Stomach (tissue), 9 donors: ENCODE results near the gene CHRNB4. TPM values are rescaled to one million over a fixed set of nuclear protein-coding genes. Genes with fewer than 3 reads are reported as not detected.
"Not testable (repeated sequence)": the region's sequence is repeated elsewhere in the genome, so short reads cannot be mapped to it uniquely, and the experiment has no call there.

Experiments
- DNase-seq, 2 donors: peaks; one replicate each; pipeline versions ENCODE4 v3.0.0 to v3.0.0-alpha.2; 2013 to 2019
- H3K27ac ChIP-seq, 5 donors: fragments of 200-600 bp in 4 of 5; sonication (generic) in 4 of 5; one replicate each; pipeline ENCODE4 v1.5.1; 2013 to 2019; ENCODE audit warnings: mild to moderate bottlenecking in 1 of 5, moderate library complexity in 1 of 5
- H3K27me3 ChIP-seq, 3 donors: fragments of 200-600 bp; sonication (generic); one replicate each; pipeline ENCODE4 v1.5.1; 2017 to 2019; ENCODE audit warnings: mixed run types in 1 of 3
- H3K36me3 ChIP-seq, 4 donors: fragments of 200-600 bp; sonication (generic); 1 replicate in 3 of 4; 2 replicates in 1 of 4; pipeline ENCODE4 v1.5.1; 2016 to 2019
- H3K4me1 ChIP-seq, 4 donors: fragments of 200-600 bp; sonication (generic); one replicate each; pipeline ENCODE4 v1.5.1; 2016 to 2019
- H3K4me3 ChIP-seq, 4 donors: fragments of 200-600 bp; sonication (generic) in 3 of 4; one replicate each; pipeline ENCODE4 v1.5.1; 2016 to 2019; ENCODE audit warnings: mild to moderate bottlenecking in 1 of 4
- H3K9me3 ChIP-seq, 4 donors: fragments of 200-600 bp; sonication (generic); one replicate each; pipeline ENCODE4 v1.5.1; 2016 to 2019
- EP300 ChIP-seq: sonication (generic); formaldehyde crosslinking; IDR thresholded peaks from one replicate; pipeline ENCODE4 v1.6.1; 2017; ENCODE audit warnings: antibody characterized with exemption
- POLR2A ChIP-seq, 4 donors: fragments of 450-650 bp; IDR thresholded peaks; one replicate each; pipeline ENCODE4 v1.6.1; 2016; ENCODE audit warnings: antibody characterized with exemption in 4 of 4, control low read depth in 2 of 4, mild to moderate bottlenecking in 1 of 4, moderate library complexity in 1 of 4
- POLR2AphosphoS5 ChIP-seq, 3 donors: sonication (generic); formaldehyde crosslinking; IDR thresholded peaks; one replicate each; pipeline ENCODE4 v1.6.1; 2016; ENCODE audit warnings: antibody characterized with exemption in 3 of 3
- WGBS, 5 donors: extraction: QIAGEN DNeasy Blood & Tissue Kit in 3 of 5; methylation state at CpG; one replicate each; pipeline versions ENCODE4 v1.1.5 to v1.1.7; 2013 to 2018; 5-methylcytosine and 5-hydroxymethylcytosine counted together
- intact Hi-C: fragments of 100-400 bp; cut with DNase I; formaldehyde crosslinking; loops from one replicate; pipeline ENCODE4 v1.15.1; 2023; ENCODE audit warnings: low total_unique reads
- polyA plus RNA-seq, 3 donors: library from polyadenylated mRNA; stranded (reverse); fragments of 200-250 nt; gene quantifications; one replicate each; pipeline ENCODE4 v1.2.3, GENCODE V29; 2013
- total RNA-seq, 5 donors: library from RNA; depleted of rRNA; stranded (reverse); fragments of >200 nt; gene quantifications; one replicate each; pipeline versions ENCODE4 v1.1.0 to v1.2.3, GENCODE V29; 2014 to 2016
- TF ChIP-seq, protein P1 (sequence below), 7 experiments: fragments of 450-650 bp in 4 of 7; fragments of 200-600 bp in 3 of 7; sonication (generic) in 3 of 7; IDR thresholded peaks; one replicate each; pipeline ENCODE4 v1.5.1; 2016 to 2019; ENCODE audit warnings: antibody characterized with exemption in 7 of 7, control low read depth in 2 of 7, mild to moderate bottlenecking in 1 of 7
- donor health status: healthy with polysubstance abuse.
- donor health status: Bipolar disorder and iron deficiency.
- donor health status: healthy.

Gene CHRNB4
- total and polyA plus RNA-seq, 8 donors: 0.78 TPM; not detected in 7

DNA sequence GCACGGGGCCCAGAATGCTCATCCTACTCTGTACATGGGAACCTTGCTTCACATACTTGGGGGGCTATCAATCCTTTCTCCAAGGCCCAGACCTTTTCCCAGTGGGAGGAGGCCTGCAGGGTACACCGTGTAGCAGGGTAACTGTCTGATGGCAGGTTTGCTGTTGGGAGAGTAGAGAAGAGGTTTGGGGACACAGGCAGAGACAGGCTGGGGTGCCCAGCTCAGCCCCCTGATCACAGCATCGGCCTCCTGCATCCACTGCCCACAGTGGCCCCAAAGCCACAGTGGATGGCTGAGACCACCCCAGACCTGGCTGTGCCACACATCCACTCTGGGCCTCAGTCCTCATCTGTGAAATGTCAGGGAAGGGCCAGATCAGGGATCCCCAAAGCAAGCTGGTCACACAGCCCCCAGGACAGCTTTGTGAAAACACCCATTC lies 25.8 kb downstream of the CHRNB4 start:
- intact Hi-C loops: no loop called here
- peaks cover 4 to 17% (median 11%) of the 10 kb centered on the region in 4 donors for H3K4me1 ChIP-seq
- peaks cover 0 to 17% (median 16%) of the 10 kb centered on the region in 3 donors for H3K27me3 ChIP-seq
- WGBS, 5 donors: 69 to 87% (median 80%) methylated on average over 2 to 3 of the region's 3 CpGs
- no peak overlapping the region for H3K4me3 ChIP-seq
- TF ChIP-seq, protein P1, sequence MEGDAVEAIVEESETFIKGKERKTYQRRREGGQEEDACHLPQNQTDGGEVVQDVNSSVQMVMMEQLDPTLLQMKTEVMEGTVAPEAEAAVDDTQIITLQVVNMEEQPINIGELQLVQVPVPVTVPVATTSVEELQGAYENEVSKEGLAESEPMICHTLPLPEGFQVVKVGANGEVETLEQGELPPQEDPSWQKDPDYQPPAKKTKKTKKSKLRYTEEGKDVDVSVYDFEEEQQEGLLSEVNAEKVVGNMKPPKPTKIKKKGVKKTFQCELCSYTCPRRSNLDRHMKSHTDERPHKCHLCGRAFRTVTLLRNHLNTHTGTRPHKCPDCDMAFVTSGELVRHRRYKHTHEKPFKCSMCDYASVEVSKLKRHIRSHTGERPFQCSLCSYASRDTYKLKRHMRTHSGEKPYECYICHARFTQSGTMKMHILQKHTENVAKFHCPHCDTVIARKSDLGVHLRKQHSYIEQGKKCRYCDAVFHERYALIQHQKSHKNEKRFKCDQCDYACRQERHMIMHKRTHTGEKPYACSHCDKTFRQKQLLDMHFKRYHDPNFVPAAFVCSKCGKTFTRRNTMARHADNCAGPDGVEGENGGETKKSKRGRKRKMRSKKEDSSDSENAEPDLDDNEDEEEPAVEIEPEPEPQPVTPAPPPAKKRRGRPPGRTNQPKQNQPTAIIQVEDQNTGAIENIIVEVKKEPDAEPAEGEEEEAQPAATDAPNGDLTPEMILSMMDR (IDR thresholded peaks at IDR 0.05): no peak
- TF ChIP-seq POLR2A (IDR thresholded peaks at IDR 0.05) (no peak), EP300 (no peak), POLR2AphosphoS5 (IDR thresholded peaks at IDR 0.05) (no peak)
- no peaks in the 10 kb centered on the region for H3K9me3 ChIP-seq
- DNase-seq: peak in 1 of 2 donors; percentile 9
- no peaks in the 10 kb centered on the region for H3K36me3 ChIP-seq
- no peak overlapping the region for H3K27ac ChIP-seq

- Histone ChIP-seq H3K4me3 (no peak overlapping the region), H3K27ac (no peak overlapping the region), H3K4me1 (peaks cover 0 to 6% (median 3%) of the 10 kb centered on the region in 4 donors), H3K36me3 (no peaks in the 10 kb centered on the region), H3K9me3 (no peaks in the 10 kb centered on the region), H3K27me3 (peaks cover 0 to 6% (median 4%) of the 10 kb centered on the region in 3 donors)
- no peak for DNase-seq
- no peak for TF ChIP-seq POLR2A (IDR thresholded peaks at IDR 0.05)
- no peak for TF ChIP-seq POLR2AphosphoS5 (IDR thresholded peaks at IDR 0.05)
- no peak for TF ChIP-seq EP300
- TF ChIP-seq, protein P1 (IDR thresholded peaks at IDR 0.05): no peak
- 57 to 66% (median 60%) methylated on average over 3 of the region's 3 CpGs for WGBS, 5 donors
- intact Hi-C loops: no loop called here
Observed at GRCh38 chr15:78614021-78614420, 27.0 kb downstream of the CHRNB4 start.

DNA sequence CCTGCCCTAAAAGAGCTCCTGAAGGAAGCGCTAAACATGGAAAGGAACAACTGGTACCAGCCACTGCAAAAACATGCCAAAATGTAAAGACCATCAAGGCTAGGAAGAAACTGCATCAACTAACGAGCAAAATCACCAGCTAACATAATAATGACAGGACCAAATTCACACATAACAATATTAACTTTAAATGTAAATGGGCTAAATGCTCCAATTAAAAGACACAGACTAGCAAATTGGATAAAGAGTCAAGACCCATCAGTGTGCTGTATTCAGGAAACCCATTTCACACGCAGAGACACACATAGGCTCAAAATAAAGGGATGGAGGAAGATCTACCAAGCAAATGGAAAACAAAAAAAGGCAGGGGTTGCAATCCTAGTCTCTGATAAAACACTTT lies 31.5 kb downstream of the CHRNB4 start:
- WGBS, 5 donors: 85 to 90% (median 87%) methylated on average over 1 to 3 of the region's 3 CpGs
- intact Hi-C loops, H3K27ac ChIP-seq: not testable (repeated sequence)

DNA sequence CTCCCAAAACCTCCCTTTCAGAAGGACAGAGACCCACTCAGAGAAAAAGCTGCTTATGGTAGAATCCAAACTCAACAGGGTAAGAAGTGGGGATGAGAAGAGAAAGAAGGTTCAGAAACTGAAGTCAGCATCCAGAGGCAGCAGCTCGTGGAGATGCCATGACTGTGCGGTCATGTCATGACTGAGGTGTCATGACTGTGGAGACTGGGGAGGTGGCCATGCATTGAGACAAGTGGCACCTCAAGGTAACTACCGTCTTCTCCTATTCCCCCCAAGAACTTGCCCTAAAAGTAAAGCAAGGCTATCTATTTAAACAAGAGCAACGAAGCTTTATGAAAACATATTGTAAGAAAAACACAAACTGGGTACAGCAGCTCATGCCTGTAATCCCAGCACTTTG lies 35.3 kb downstream of the CHRNB4 start:
- H3K9me3 ChIP-seq: no peaks in the 10 kb centered on the region
- no peak overlapping the region for H3K4me3 ChIP-seq
- intact Hi-C loops: no loop called here
- 78 to 89% (median 85%) methylated on average over 4 of the region's 4 CpGs for WGBS, 5 donors
- H3K27ac ChIP-seq: no peak overlapping the region
- no peaks in the 10 kb centered on the region for H3K4me1 ChIP-seq
- DNase-seq: no peak
- peaks cover 0 to 4% (median 0%) of the 10 kb centered on the region in 3 donors for H3K27me3 ChIP-seq
- peaks cover 0 to 2% (median 0%) of the 10 kb centered on the region in 4 donors for H3K36me3 ChIP-seq
- TF ChIP-seq, protein P1 (IDR thresholded peaks at IDR 0.05): no peak
- TF ChIP-seq POLR2A (IDR thresholded peaks at IDR 0.05) (no peak), POLR2AphosphoS5 (IDR thresholded peaks at IDR 0.05) (no peak), EP300 (no peak)

More for the DNA sequence above, 31.5 kb downstream of the CHRNB4 start:
- not testable (repeated sequence) for H3K9me3 ChIP-seq, H3K36me3 ChIP-seq, H3K4me1 ChIP-seq, H3K27me3 ChIP-seq, H3K4me3 ChIP-seq, DNase-seq

GRCh38 chr15:78605201-78605600 lies 35.8 kb downstream of the CHRNB4 start:
- 87 to 95% (median 93%) methylated on average over 5 of the region's 5 CpGs for WGBS, 5 donors
- Histone ChIP-seq H3K4me1 (no peaks in the 10 kb centered on the region), H3K36me3 (peaks cover 0 to 2% (median 0%) of the 10 kb centered on the region in 4 donors), H3K27me3 (peaks cover 0 to 4% (median 0%) of the 10 kb centered on the region in 3 donors), H3K4me3 (no peak overlapping the region), H3K9me3 (no peaks in the 10 kb centered on the region), H3K27ac (no peak overlapping the region)
- DNase-seq: no peak
- TF ChIP-seq, protein P1 (IDR thresholded peaks at IDR 0.05): no peak
- no peak for TF ChIP-seq POLR2A (IDR thresholded peaks at IDR 0.05)
- no peak for TF ChIP-seq EP300
- no peak for TF ChIP-seq POLR2AphosphoS5 (IDR thresholded peaks at IDR 0.05)
- intact Hi-C loops: no loop called here
